DND-41 (cell line): ENCODE results near the gene FAM240B.

Experiments
- ATAC-seq: fragments of 200-7000 bp; cut with Tn5 transposase; 3 replicates; pipeline ENCODE4 v1.9.1; 2021; ENCODE audit warnings: low read depth; ENCODE audit not compliant: insufficient read depth
- DNase-seq: peaks from one replicate; pipeline ENCODE4 v3.0.0-alpha.2; 2020
- H2AFZ ChIP-seq: 2 replicates; pipeline ENCODE4 v1.6.0; 2012; ENCODE audit warnings: low read depth, low read length
- H3K27ac ChIP-seq: 2 replicates; pipeline ENCODE4 v1.5.1; 2012; ENCODE audit warnings: low read length, inconsistent platforms
- H3K27me3 ChIP-seq: fragments of 200-600 bp; sonication (generic); 2 replicates; pipeline ENCODE4 v1.6.0; 2012; ENCODE audit warnings: low read length, mild to moderate bottlenecking, inconsistent platforms; ENCODE audit not compliant: insufficient read depth, poor library complexity
- H3K36me3 ChIP-seq: 2 replicates; pipeline ENCODE4 v1.5.1; 2012; ENCODE audit warnings: low read length, inconsistent platforms; ENCODE audit not compliant: insufficient read depth
- H3K4me1 ChIP-seq: 2 replicates; pipeline ENCODE4 v1.5.1; 2012; ENCODE audit warnings: mild to moderate bottlenecking, low read length; ENCODE audit not compliant: insufficient read depth
- H3K4me2 ChIP-seq: 2 replicates; pipeline ENCODE4 v1.6.0; 2012; ENCODE audit warnings: mild to moderate bottlenecking, moderate library complexity, low read length, inconsistent platforms; ENCODE audit not compliant: insufficient read depth
- H3K4me3 ChIP-seq, 2 experiments: fragments of 200-600 bp in 1 of 2; shearing (Covaris generic) in 1 of 2; 2 replicates each; pipeline ENCODE4 v1.5.1; 2012 to 2016; ENCODE audit warnings: inconsistent platforms in 2 of 2, low read length in 2 of 2, mild to moderate bottlenecking in 2 of 2, low read depth in 1 of 2, moderate library complexity in 1 of 2
- H3K79me2 ChIP-seq: 2 replicates; pipeline ENCODE4 v1.6.0; 2012; ENCODE audit warnings: low read length, inconsistent platforms; ENCODE audit not compliant: insufficient read depth
- H3K9ac ChIP-seq: 2 replicates; pipeline ENCODE4 v1.6.0; 2012; ENCODE audit warnings: low read depth, mild to moderate bottlenecking, inconsistent platforms, low read length, moderate library complexity
- H3K9me3 ChIP-seq: 2 replicates; pipeline ENCODE4 v1.5.1; 2012; ENCODE audit warnings: low read length, moderate library complexity, mild to moderate bottlenecking, inconsistent platforms; ENCODE audit not compliant: insufficient read depth, severe bottlenecking
- H4K20me1 ChIP-seq: 2 replicates; pipeline ENCODE4 v1.6.0; 2012; ENCODE audit warnings: low read length; ENCODE audit not compliant: insufficient read depth
- EZH2 ChIP-seq: IDR thresholded peaks from 3 replicates; pipeline ENCODE4 v1.6.1; 2012; ENCODE audit warnings: borderline replicate concordance, low read depth, mild to moderate bottlenecking, moderate library complexity, low read length, inconsistent platforms; ENCODE audit not compliant: severe bottlenecking
- TF ChIP-seq, protein P1 (sequence below): IDR thresholded peaks from 2 replicates; pipeline ENCODE4 v1.5.1; 2012; ENCODE audit warnings: borderline replicate concordance, low read length, moderate library complexity, mild to moderate bottlenecking; ENCODE audit not compliant: poor library complexity, severe bottlenecking; ENCODE audit errors: extremely low read depth

FAM240B gene

DNA sequence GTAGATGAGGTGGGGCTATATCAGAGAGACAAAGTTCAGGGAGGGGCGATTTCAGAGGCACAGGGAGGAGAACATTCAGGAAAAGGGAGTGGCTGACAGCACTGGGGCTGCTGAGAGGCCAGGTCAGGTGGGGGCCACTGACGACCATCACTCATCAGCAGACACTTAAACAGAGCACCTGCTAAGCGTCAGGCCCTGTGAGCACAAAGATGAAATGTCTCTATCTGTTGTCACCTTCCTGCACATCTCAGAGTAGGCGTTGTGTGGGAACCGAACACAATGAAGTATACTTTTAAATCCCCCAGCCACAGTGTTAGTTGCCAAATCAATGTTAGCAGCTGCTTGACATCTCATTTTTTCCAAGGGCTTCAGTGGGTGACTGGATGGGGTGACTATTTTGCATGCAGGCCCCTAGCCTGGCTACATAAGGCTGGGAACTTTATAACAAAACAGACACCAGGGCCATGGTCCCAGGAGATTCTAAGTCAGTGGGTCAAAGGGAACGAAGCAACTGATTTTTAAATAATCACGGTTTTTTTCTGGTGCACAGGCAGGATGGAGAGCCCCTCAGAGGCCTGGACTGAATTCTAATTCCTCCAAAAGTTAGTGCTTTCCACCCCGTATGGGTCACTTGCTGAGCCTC, 68.4 kb downstream of the FAM240B start:
- Histone ChIP-seq H4K20me1 (no peaks in the 10 kb centered on the region), H3K79me2 (no peaks in the 10 kb centered on the region), H3K27ac (no peak overlapping the region), H3K9me3 (no peaks in the 10 kb centered on the region), H3K4me2 (no peak overlapping the region), H3K36me3 (no peaks in the 10 kb centered on the region), H3K4me3 (no peak overlapping the region), H3K27me3 (no peaks in the 10 kb centered on the region), H3K4me1 (no peaks in the 10 kb centered on the region), H2AFZ (no peak overlapping the region), H3K9ac (no peak overlapping the region)
- ATAC-seq (no peak), DNase-seq (no peak)
- no peak for TF ChIP-seq EZH2
- TF ChIP-seq, protein P1, sequence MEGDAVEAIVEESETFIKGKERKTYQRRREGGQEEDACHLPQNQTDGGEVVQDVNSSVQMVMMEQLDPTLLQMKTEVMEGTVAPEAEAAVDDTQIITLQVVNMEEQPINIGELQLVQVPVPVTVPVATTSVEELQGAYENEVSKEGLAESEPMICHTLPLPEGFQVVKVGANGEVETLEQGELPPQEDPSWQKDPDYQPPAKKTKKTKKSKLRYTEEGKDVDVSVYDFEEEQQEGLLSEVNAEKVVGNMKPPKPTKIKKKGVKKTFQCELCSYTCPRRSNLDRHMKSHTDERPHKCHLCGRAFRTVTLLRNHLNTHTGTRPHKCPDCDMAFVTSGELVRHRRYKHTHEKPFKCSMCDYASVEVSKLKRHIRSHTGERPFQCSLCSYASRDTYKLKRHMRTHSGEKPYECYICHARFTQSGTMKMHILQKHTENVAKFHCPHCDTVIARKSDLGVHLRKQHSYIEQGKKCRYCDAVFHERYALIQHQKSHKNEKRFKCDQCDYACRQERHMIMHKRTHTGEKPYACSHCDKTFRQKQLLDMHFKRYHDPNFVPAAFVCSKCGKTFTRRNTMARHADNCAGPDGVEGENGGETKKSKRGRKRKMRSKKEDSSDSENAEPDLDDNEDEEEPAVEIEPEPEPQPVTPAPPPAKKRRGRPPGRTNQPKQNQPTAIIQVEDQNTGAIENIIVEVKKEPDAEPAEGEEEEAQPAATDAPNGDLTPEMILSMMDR, result no peak

- no peaks in the 10 kb centered on the region for H3K4me1 ChIP-seq
- H3K27me3 ChIP-seq, result no peaks in the 10 kb centered on the region
- no peak overlapping the region for H2AFZ ChIP-seq
- DNase-seq (no peak), ATAC-seq (no peak)
- H3K36me3 ChIP-seq, result no peaks in the 10 kb centered on the region
- no peak overlapping the region for H3K4me2 ChIP-seq
- no peak overlapping the region for H3K9ac ChIP-seq
- H4K20me1 ChIP-seq, result no peaks in the 10 kb centered on the region
- no peak for TF ChIP-seq EZH2
- TF ChIP-seq, protein P1, result no peak
- no peaks in the 10 kb centered on the region for H3K79me2 ChIP-seq
- H3K27ac ChIP-seq, result no peak overlapping the region
- no peaks in the 10 kb centered on the region for H3K9me3 ChIP-seq
- no peak overlapping the region for H3K4me3 ChIP-seq
Measured at GRCh38 chr9:38650564-38650963, 69.4 kb downstream of the FAM240B start.

DNA sequence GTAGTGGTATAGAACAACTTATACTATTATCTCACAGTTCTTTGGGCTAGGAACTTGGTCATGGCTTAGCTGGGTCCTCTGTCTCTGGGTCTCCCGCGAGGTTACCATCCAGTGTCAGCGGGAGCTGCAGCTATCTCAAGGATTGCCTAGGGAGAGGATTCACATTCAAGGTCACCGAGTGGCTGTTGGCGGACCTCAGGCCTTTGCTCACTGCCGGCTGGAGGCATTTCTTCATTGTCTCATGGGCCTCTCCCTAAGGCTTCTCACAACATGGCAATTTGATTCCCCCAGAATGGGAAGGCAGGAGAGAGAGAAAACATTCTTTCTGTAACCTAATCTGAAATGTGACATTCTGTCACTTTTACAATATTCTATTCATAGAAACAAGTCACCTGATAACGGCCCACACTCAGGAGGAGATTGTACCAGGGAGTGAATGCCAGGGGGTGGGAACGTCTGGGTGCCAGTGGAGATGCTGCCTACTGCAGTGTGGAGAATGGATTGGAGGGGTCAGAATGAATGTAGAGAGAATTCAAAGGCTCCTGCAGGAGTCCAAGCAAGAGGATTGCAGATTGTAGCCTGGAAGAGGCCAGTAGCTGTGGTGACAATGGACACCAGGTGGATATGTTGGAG, 70.1 kb downstream of the FAM240B start:
- ATAC-seq (no peak), DNase-seq (no peak)
- TF ChIP-seq, protein P1, result no peak
- TF ChIP-seq EZH2, result no peak
- Histone ChIP-seq H4K20me1 (no peaks in the 10 kb centered on the region), H3K4me2 (no peak overlapping the region), H3K4me1 (no peaks in the 10 kb centered on the region), H3K9me3 (no peaks in the 10 kb centered on the region), H3K4me3 (no peak overlapping the region), H3K36me3 (no peaks in the 10 kb centered on the region), H3K79me2 (no peaks in the 10 kb centered on the region), H3K27ac (no peak overlapping the region), H3K9ac (no peak overlapping the region), H3K27me3 (no peaks in the 10 kb centered on the region), H2AFZ (no peak overlapping the region)
